H1 (cell line): ENCODE data around the gene TNFAIP2.

Experiments
- CEBPB ChIP-seq: IDR thresholded peaks from 2 replicates; pipeline ENCODE4 v1.6.1; 2012; ENCODE audit warnings: low read depth, low read length
- CTCF ChIP-seq, 3 experiments: IDR thresholded peaks; 1 replicate in 2 of 3; 2 replicates in 1 of 3; pipeline versions ENCODE4 v1.5.1 to v1.6.1; 2011; ENCODE audit warnings: low read length in 3 of 3, mild to moderate bottlenecking in 3 of 3, inconsistent platforms in 2 of 3, low read depth in 1 of 3, moderate library complexity in 1 of 3; ENCODE audit not compliant: insufficient read depth in 1 of 3; ENCODE audit errors: control extremely low read depth in 1 of 3
- EGR1 ChIP-seq: IDR thresholded peaks from 2 replicates; pipeline ENCODE4 v1.6.1; 2011; ENCODE audit warnings: low read depth, low read length, borderline replicate concordance
- FOSL1 ChIP-seq: IDR thresholded peaks from 2 replicates; pipeline ENCODE4 v1.6.1; 2011; ENCODE audit warnings: mild to moderate bottlenecking, low read depth, low read length, moderate library complexity; ENCODE audit not compliant: insufficient read depth
- POLR2A ChIP-seq, 2 experiments: IDR thresholded peaks; 1 replicate in 1 of 2; 2 replicates in 1 of 2; pipeline ENCODE4 v1.6.1; 2011; ENCODE audit warnings: low read depth in 2 of 2, low read length in 2 of 2, mild to moderate bottlenecking in 2 of 2; ENCODE audit errors: control extremely low read depth in 1 of 2
- RAD21 ChIP-seq, 2 experiments: IDR thresholded peaks in 1 of 2; conservative IDR thresholded peaks in 1 of 2; 2 replicates each; pipeline ENCODE4 v1.6.1; 2011; ENCODE audit warnings: low read depth in 2 of 2, low read length in 2 of 2, improper control_type of control experiment in 1 of 2, inconsistent platforms in 1 of 2, mild to moderate bottlenecking in 1 of 2, moderate library complexity in 1 of 2
- RBBP5 ChIP-seq: IDR thresholded peaks from 2 replicates; pipeline ENCODE4 v1.7.1; 2012; ENCODE audit warnings: low read depth, mild to moderate bottlenecking, inconsistent platforms, low read length, moderate library complexity, borderline replicate concordance
- SIN3A ChIP-seq, 2 experiments: IDR thresholded peaks in 1 of 2; conservative IDR thresholded peaks in 1 of 2; 2 replicates each; pipeline ENCODE4 v1.6.1; 2011 to 2012; ENCODE audit warnings: low read length in 2 of 2, improper control_type of control experiment in 1 of 2, low read depth in 1 of 2, mild to moderate bottlenecking in 1 of 2
- USF2 ChIP-seq: IDR thresholded peaks from 2 replicates; pipeline ENCODE4 v1.6.1; 2011; ENCODE audit warnings: low read length, improper control_type of control experiment

- TF ChIP-seq EGR1 (no peak), CTCF (IDR thresholded peaks at IDR 0.05; ENCODE audit: control extremely low read depth in 1 of 3, insufficient read depth in 1 of 3, low read depth in 1 of 3, low read length in 3 of 3) (no peak), CEBPB (no peak), RBBP5 (no peak), POLR2A (IDR thresholded peaks at IDR 0.05; ENCODE audit: control extremely low read depth in 1 of 2, low read depth in 2 of 2, low read length in 2 of 2) (no peak), SIN3A (conservative IDR thresholded peaks at IDR 0.05 in 1 of 2, IDR thresholded peaks at IDR 0.05 in 1 of 2; ENCODE audit: low read depth in 1 of 2, low read length in 2 of 2) (no peak), USF2 (no peak), RAD21 (IDR thresholded peaks at IDR 0.05 in 1 of 2, conservative IDR thresholded peaks at IDR 0.05 in 1 of 2; ENCODE audit: low read depth in 2 of 2, low read length in 2 of 2) (no peak), FOSL1 (no peak)
Observed at GRCh38 chr14:103084021-103084919, 39.0 kb upstream of the TNFAIP2 start, which contains the start of gene LBHD2.
